ENCODE measurements around the gene CCDC186. TPM values are rescaled to one million over a fixed set of nuclear protein-coding genes. Genes with fewer than 3 reads are reported as not detected.
"Not testable (repeated sequence)": the region's sequence is repeated elsewhere in the genome, so short reads cannot be mapped to it uniquely, and the experiment has no call there.

The CCDC186 gene
- total RNA-seq, 4 donors from 2014 or later = 43.3 to 49.7 (median 46.6) TPM

DNA sequence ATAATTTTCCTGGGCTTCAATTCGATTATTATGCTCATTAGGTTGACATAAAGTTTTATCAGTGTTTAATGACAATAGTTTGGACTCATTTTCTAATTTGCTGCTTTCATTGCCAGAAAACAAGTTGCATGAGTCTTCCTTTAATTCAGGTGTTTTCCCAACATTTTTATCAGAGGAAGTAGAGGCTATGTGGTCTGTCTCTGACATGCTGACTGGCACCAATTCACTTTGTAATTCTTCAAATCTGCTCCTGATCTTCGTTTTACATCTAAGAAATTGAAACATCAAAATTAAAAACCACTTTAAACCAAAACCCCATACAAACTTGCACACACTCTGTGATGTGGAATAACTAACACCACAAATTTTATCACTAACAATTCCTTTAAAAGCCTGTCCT lies 10.9 kb downstream of the CCDC186 start:
- Histone ChIP-seq H3K9me3 (no peaks in the 10 kb centered on the region), H3K27ac (no peak overlapping the region), H3K4me1 (peaks cover 15 to 16% of the 10 kb centered on the region in 2 donors), H3K27me3 (no peaks in the 10 kb centered on the region), H3K36me3 (no peaks in the 10 kb centered on the region), H3K4me3 (replicated peaks in 1 of 3) (no peak overlapping the region)
- 80 to 81% methylated on average over 2 of the region's 2 CpGs for WGBS, 2 donors
- TF ChIP-seq CTCF (IDR thresholded peaks at IDR 0.05) (no peak), POLR2A (IDR thresholded peaks at IDR 0.05) (no peak)
- intact Hi-C loops (cut with DNase I) = no loop called here
- DNase-seq = no peak

DNA sequence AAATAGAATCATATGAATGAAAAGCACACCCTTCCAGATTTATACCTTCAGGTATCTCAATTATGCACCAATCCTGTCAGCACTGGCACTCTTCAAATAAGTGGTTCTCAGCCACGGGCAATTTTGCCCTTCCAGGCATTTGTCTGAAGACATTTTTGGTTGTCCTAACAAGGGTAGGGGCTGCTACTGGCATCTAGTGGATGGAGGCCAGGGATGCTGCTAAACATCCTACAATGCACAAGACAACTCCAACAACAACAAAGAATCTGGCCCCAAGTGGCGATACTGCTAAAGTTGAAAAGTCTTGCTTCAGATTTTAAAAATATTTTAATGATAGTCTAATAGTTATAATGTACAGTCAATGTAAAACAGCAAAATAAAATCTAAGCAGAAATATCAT lies 16.1 kb downstream of the CCDC186 start:
- no peak for DNase-seq
- 91% methylated on average over 2 of the region's 2 CpGs for WGBS, 2 donors
- H3K27ac ChIP-seq = no peak overlapping the region
- no peaks in the 10 kb centered on the region for H3K9me3 ChIP-seq
- no peak overlapping the region for H3K4me3 ChIP-seq (replicated peaks in 1 of 3)
- H3K27me3 ChIP-seq = no peaks in the 10 kb centered on the region
- TF ChIP-seq CTCF (IDR thresholded peaks at IDR 0.05) (no peak), POLR2A (IDR thresholded peaks at IDR 0.05) (no peak)
- peaks cover under 1 to 4% of the 10 kb centered on the region in 2 donors for H3K4me1 ChIP-seq
- H3K36me3 ChIP-seq = peaks cover 0 to 4% of the 10 kb centered on the region in 2 donors
- intact Hi-C loops (cut with DNase I) = no loop called here

DNA sequence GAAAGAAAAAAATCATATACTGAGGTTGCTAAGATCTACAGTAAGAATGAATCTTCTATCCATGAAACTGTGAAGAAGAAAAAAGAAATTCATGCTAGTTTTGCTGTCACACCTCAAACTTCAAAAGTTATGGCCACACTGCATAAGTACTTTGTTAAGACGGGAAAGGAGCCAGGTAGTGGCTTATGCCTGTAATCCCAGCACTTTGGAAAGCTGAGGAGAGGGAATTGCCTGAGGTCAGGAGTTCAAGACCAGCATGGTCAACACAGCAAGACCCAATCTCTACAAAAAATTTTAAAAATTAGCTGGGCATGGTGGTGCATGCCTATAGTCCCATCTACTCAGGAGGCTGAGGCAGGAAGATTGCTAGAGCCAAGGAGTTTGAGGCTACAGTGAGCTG lies 22.1 kb downstream of the CCDC186 start:
- H3K4me1 ChIP-seq = no peaks in the 10 kb centered on the region
- no peak for DNase-seq
- H3K4me3 ChIP-seq (replicated peaks in 1 of 3) = no peak overlapping the region
- H3K36me3 ChIP-seq = peaks cover 0 to 10% of the 10 kb centered on the region in 2 donors
- 97% methylated on average over 1 of the region's 1 CpG for WGBS, 2 donors
- intact Hi-C loops (cut with DNase I) = no loop called here
- H3K27ac ChIP-seq = no peak overlapping the region
- TF ChIP-seq POLR2A (IDR thresholded peaks at IDR 0.05) = no peak
- TF ChIP-seq CTCF (IDR thresholded peaks at IDR 0.05) = no peak
- H3K9me3 ChIP-seq = no peaks in the 10 kb centered on the region
- no peaks in the 10 kb centered on the region for H3K27me3 ChIP-seq

DNA sequence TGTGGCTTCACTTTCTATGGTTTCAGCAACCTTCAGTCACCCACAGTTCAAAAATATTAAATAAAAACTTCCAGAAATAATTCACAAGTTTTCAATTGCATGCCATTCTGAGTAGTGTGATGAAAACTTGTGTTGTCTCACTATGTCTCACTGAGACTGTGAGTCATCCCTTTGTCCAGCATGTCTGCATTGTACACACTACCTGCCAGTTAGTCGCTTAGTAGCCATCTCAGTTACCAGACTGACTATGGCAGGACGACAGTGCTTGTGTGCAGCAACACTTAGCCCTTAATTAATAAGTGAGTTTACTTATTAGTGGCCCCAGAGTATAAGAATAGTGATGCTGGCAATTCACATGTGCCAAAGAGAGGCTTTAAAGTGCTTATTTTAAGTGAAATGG lies 22.5 kb downstream of the CCDC186 start:
- WGBS, 2 donors = 94 to 95% methylated on average over 2 of the region's 2 CpGs
- intact Hi-C loops (cut with DNase I) = no loop called here
- Histone ChIP-seq H3K4me1 (no peaks in the 10 kb centered on the region), H3K36me3 (peaks cover 0 to 9% of the 10 kb centered on the region in 2 donors), H3K27ac (no peak overlapping the region), H3K4me3 (replicated peaks in 1 of 3) (no peak overlapping the region), H3K27me3 (no peaks in the 10 kb centered on the region), H3K9me3 (no peaks in the 10 kb centered on the region)
- no peak for DNase-seq
- no peak for TF ChIP-seq POLR2A (IDR thresholded peaks at IDR 0.05)
- TF ChIP-seq CTCF (IDR thresholded peaks at IDR 0.05) = no peak

GRCh38 chr10:114149476-114149875 lies 24.5 kb downstream of the CCDC186 start:
- H3K9me3 ChIP-seq; H3K4me1 ChIP-seq; H3K27ac ChIP-seq; intact Hi-C loops (cut with DNase I); H3K27me3 ChIP-seq; H3K4me3 ChIP-seq (replicated peaks in 1 of 3); H3K36me3 ChIP-seq; DNase-seq: not testable (repeated sequence)
- 87 to 90% methylated on average over 3 of the region's 3 CpGs for WGBS, 2 donors

DNA sequence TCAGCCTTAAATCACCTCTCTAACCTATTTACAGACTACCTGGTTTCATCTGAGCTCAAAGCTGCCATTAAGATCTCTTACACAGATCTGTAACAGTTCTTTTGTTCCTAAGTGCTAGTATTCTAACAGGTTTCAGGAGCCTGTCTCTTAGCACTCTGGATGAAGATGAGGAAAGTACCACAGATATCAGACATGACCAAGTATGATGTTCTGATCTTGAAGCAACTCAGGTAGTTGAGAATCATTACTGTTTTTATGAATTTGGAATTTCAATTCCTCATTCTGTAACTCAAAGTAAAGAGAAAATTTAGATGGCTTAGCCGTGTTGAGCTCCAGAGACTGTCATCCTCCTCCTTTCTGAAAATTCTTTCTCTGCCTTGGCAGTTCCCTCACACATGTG lies 30.8 kb downstream of the CCDC186 start:
- no peak overlapping the region for H3K4me3 ChIP-seq (replicated peaks in 1 of 3)
- no peaks in the 10 kb centered on the region for H3K27me3 ChIP-seq
- WGBS, 2 donors = 96 to 100% methylated on average over 1 of the region's 1 CpG
- no peak overlapping the region for H3K27ac ChIP-seq
- no peak for DNase-seq
- peaks cover 0 to 4% of the 10 kb centered on the region in 2 donors for H3K36me3 ChIP-seq
- TF ChIP-seq CTCF (IDR thresholded peaks at IDR 0.05) = no peak
- no peak for TF ChIP-seq POLR2A (IDR thresholded peaks at IDR 0.05)
- H3K4me1 ChIP-seq = no peaks in the 10 kb centered on the region
- H3K9me3 ChIP-seq = no peaks in the 10 kb centered on the region
- intact Hi-C loops (cut with DNase I) = no loop called here
